A549 (cell line): Measurements from ENCODE around the gene TNS3.

Experiments
- CTCF ChIP-seq: fragments of >200 bp; sonication (Bioruptor Twin); formaldehyde crosslinking; IDR thresholded peaks from 3 replicates; pipeline ENCODE4 v1.5.1; 2016
- MAX ChIP-seq: IDR thresholded peaks from 2 replicates; pipeline ENCODE4 v1.6.1; 2012

GRCh38 chr7:47301105-47301477 lies 280.8 kb downstream of the TNS3 start:
- no peak for TF ChIP-seq MAX
- TF ChIP-seq CTCF, result no peak
